GM23338 (cell line): ENCODE results near the gene PIBF1. TPM values are rescaled to one million over a fixed set of nuclear protein-coding genes. Genes with fewer than 3 reads are reported as not detected.

Source experiments
- ATAC-seq: fragments of 200-7000 bp; cut with Tn5 transposase; 3 replicates; pipeline ENCODE4 v1.9.1; 2020
- DNase-seq: peaks from one replicate; pipeline ENCODE4 v3.0.0-alpha.2; 2015; ENCODE audit warnings: low spot score
- H2AFZ ChIP-seq: fragments of 200-600 bp; sonication (generic); 2 replicates; pipeline ENCODE4 v1.8.0; 2016; ENCODE audit warnings: antibody characterized with exemption, mild to moderate bottlenecking, moderate library complexity
- H3F3A ChIP-seq: fragments of 200-600 bp; sonication (generic); replicated peaks from 2 replicates; pipeline ENCODE4 v1.8.0; 2017; ENCODE audit warnings: antibody characterized with exemption, mixed run types, low read depth
- H3K27ac ChIP-seq: fragments of 200-600 bp; sonication (generic); 2 replicates; pipeline ENCODE4 v1.6.1; 2016; ENCODE audit warnings: low read depth
- H3K27me3 ChIP-seq: fragments of 200-600 bp; sonication (generic); 2 replicates; pipeline ENCODE4 v1.8.0; 2016; ENCODE audit warnings: mild to moderate bottlenecking, mixed run types, moderate library complexity; ENCODE audit not compliant: insufficient read depth
- H3K36me3 ChIP-seq: fragments of 200-600 bp; sonication (generic); 2 replicates; pipeline ENCODE4 v1.8.0; 2016; ENCODE audit warnings: mild to moderate bottlenecking; ENCODE audit not compliant: insufficient read depth
- H3K4me1 ChIP-seq: fragments of 200-600 bp; sonication (generic); 2 replicates; pipeline ENCODE4 v1.8.0; 2016; ENCODE audit warnings: mild to moderate bottlenecking, moderate library complexity; ENCODE audit not compliant: insufficient read depth
- H3K4me2 ChIP-seq: fragments of 200-600 bp; sonication (generic); 2 replicates; pipeline ENCODE4 v1.7.1; 2017; ENCODE audit warnings: mixed run types
- H3K4me3 ChIP-seq: fragments of 200-600 bp; sonication (generic); 2 replicates; pipeline ENCODE4 v1.6.1; 2016; ENCODE audit warnings: mixed run types
- H3K79me2 ChIP-seq: fragments of 200-600 bp; sonication (generic); replicated peaks from 2 replicates; pipeline ENCODE4 v1.8.0; 2017; ENCODE audit warnings: mild to moderate bottlenecking; ENCODE audit not compliant: insufficient read depth
- H3K9me2 ChIP-seq: fragments of 200-600 bp; sonication (generic); 2 replicates; pipeline ENCODE4 v1.8.0; 2017; ENCODE audit not compliant: insufficient read depth
- H4K20me1 ChIP-seq: fragments of 200-600 bp; sonication (generic); replicated peaks from 2 replicates; pipeline ENCODE4 v1.8.0; 2017; ENCODE audit warnings: mild to moderate bottlenecking; ENCODE audit not compliant: insufficient read depth
- H3K27ac Mint-ChIP-seq: 2 replicates; pipeline ENCODE4 v1.8.0; 2020; ENCODE audit warnings: inconsistent platforms, mild to moderate bottlenecking, moderate library complexity, mixed read lengths
- H3K27me3 Mint-ChIP-seq: 3 replicates; pipeline ENCODE4 v1.8.0; 2022; ENCODE audit warnings: low read depth, mild to moderate bottlenecking, moderate library complexity, mixed read lengths, inconsistent platforms; ENCODE audit not compliant: insufficient read depth, poor library complexity
- H3K36me3 Mint-ChIP-seq: 3 replicates; pipeline ENCODE4 v1.8.0; 2021; ENCODE audit warnings: low read depth, mild to moderate bottlenecking, inconsistent platforms, moderate library complexity, mixed read lengths
- H3K4me1 Mint-ChIP-seq: 3 replicates; pipeline ENCODE4 v1.8.0; 2020; ENCODE audit warnings: mild to moderate bottlenecking, inconsistent platforms, mixed read lengths
- H3K4me3 Mint-ChIP-seq: 3 replicates; pipeline ENCODE4 v1.8.0; 2021; ENCODE audit warnings: moderate library complexity, mild to moderate bottlenecking, inconsistent platforms, mixed read lengths
- H3K9me3 Mint-ChIP-seq: 3 replicates; pipeline ENCODE4 v1.8.0; 2020; ENCODE audit warnings: moderate library complexity, mild to moderate bottlenecking, inconsistent platforms, mixed read lengths
- CREB1 ChIP-seq: fragments of 250-450 bp; sonication (Bioruptor Pico); IDR thresholded peaks from 2 replicates; pipeline ENCODE4 v1.5.0; 2020; ENCODE audit warnings: low read depth, mild to moderate bottlenecking, moderate library complexity
- EZH2 ChIP-seq: fragments of 200-600 bp; sonication (generic); IDR thresholded peaks from one replicate; pipeline ENCODE4 v1.8.0; 2017; ENCODE audit warnings: antibody characterized with exemption, mild to moderate bottlenecking, low read depth; ENCODE audit not compliant: unreplicated experiment
- EZH2phosphoT487 ChIP-seq: fragments of 200-600 bp; sonication (generic); IDR thresholded peaks from one replicate; pipeline ENCODE4 v1.8.1; 2018; ENCODE audit warnings: antibody characterized with exemption; ENCODE audit not compliant: unreplicated experiment
- JUNB ChIP-seq: IDR thresholded peaks from one replicate; pipeline ENCODE4 v1.6.1; 2016; ENCODE audit warnings: antibody characterized with exemption; ENCODE audit not compliant: unreplicated experiment
- NANOG ChIP-seq: IDR thresholded peaks from 2 replicates; pipeline ENCODE4 v1.6.1; 2016; ENCODE audit warnings: antibody characterized with exemption, borderline replicate concordance
- POLR2AphosphoS5 ChIP-seq: IDR thresholded peaks from 2 replicates; pipeline ENCODE4 v1.6.1; 2016; ENCODE audit warnings: antibody characterized with exemption, low read depth
- STAT1 ChIP-seq: IDR thresholded peaks from one replicate; pipeline ENCODE4 v1.6.1; 2016; ENCODE audit warnings: antibody characterized with exemption; ENCODE audit not compliant: unreplicated experiment
- ZNF114 ChIP-seq: fragments of 250-450 bp; sonication (Bioruptor Pico); IDR thresholded peaks from 2 replicates; pipeline ENCODE4 v1.5.0; 2020; ENCODE audit warnings: mild to moderate bottlenecking, moderate library complexity
- ZNF331 ChIP-seq: fragments of 250-450 bp; sonication (Bioruptor Pico); IDR thresholded peaks from 2 replicates; pipeline ENCODE4 v1.5.0; 2020; ENCODE audit warnings: low read depth, mild to moderate bottlenecking, moderate library complexity
- polyA plus RNA-seq: library from polyadenylated mRNA; unstranded; fragments of >200 nt; fragmentation: Nextera tagmentation; extraction: Ambion mirVana; gene quantifications from 2 replicates; pipeline ENCODE4 v1.2.1, GENCODE V29; 2016
- total RNA-seq: library from RNA; depleted of rRNA; stranded (reverse); fragments of >200 nt; shearing (Covaris generic); gene quantifications from 2 replicates; pipeline ENCODE4 v1.2.3, GENCODE V29; 2014
- TF ChIP-seq, protein P1 (sequence below), 2 experiments: fragments of 200-600 bp in 1 of 2; sonication (generic) in 1 of 2; conservative IDR thresholded peaks; 2 replicates each; pipeline versions ENCODE4 v1.5.1 to v1.6.1; 2016 to 2017; ENCODE audit warnings: antibody characterized with exemption in 2 of 2, low read depth in 2 of 2, mild to moderate bottlenecking in 2 of 2, moderate library complexity in 1 of 2
- TF ChIP-seq, protein P2 (sequence below): IDR thresholded peaks from one replicate; pipeline ENCODE4 v1.6.1; 2018; ENCODE audit warnings: antibody characterized with exemption; ENCODE audit not compliant: unreplicated experiment
- TF ChIP-seq, protein P3 (sequence below): IDR thresholded peaks from 2 replicates; pipeline ENCODE4 v1.6.1; 2016; ENCODE audit warnings: antibody characterized with exemption
- TF ChIP-seq, protein P4 (sequence below): fragments of 250-450 bp; sonication (Bioruptor Pico); IDR thresholded peaks from 2 replicates; pipeline ENCODE4 v1.5.0; 2020; ENCODE audit warnings: mild to moderate bottlenecking, moderate library complexity

Gene PIBF1
- total and polyA plus RNA-seq, 2 experiments from 2014 or later = 14.9 to 22.6 TPM

DNA sequence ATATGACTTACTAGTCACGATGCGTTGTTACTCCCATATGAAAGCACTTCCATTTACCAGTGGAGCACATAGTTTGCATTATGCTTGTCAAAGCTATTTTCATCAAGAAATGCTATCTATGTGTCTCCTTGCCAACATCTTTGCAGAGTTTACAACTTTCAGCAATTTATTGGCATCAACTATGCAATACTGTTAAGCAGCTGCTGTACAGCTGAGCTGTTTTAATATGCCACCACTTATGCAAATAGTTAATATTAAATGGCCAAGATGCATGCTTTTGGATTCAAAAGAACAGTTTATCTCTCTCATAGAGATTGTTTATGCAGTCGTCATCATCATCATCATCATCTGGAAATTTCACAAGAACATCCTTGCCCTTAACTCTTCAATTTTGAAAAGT lies 209.0 kb downstream of the PIBF1 start (continued):
- TF ChIP-seq, protein P1, sequence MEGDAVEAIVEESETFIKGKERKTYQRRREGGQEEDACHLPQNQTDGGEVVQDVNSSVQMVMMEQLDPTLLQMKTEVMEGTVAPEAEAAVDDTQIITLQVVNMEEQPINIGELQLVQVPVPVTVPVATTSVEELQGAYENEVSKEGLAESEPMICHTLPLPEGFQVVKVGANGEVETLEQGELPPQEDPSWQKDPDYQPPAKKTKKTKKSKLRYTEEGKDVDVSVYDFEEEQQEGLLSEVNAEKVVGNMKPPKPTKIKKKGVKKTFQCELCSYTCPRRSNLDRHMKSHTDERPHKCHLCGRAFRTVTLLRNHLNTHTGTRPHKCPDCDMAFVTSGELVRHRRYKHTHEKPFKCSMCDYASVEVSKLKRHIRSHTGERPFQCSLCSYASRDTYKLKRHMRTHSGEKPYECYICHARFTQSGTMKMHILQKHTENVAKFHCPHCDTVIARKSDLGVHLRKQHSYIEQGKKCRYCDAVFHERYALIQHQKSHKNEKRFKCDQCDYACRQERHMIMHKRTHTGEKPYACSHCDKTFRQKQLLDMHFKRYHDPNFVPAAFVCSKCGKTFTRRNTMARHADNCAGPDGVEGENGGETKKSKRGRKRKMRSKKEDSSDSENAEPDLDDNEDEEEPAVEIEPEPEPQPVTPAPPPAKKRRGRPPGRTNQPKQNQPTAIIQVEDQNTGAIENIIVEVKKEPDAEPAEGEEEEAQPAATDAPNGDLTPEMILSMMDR (conservative IDR thresholded peaks at IDR 0.05; ENCODE audit: low read depth in 2 of 2) = no peak
- TF ChIP-seq EZH2phosphoT487 (no peak), EZH2 (no peak), CREB1 (CRISPR knock-in tag) (no peak), JUNB (no peak)

DNA sequence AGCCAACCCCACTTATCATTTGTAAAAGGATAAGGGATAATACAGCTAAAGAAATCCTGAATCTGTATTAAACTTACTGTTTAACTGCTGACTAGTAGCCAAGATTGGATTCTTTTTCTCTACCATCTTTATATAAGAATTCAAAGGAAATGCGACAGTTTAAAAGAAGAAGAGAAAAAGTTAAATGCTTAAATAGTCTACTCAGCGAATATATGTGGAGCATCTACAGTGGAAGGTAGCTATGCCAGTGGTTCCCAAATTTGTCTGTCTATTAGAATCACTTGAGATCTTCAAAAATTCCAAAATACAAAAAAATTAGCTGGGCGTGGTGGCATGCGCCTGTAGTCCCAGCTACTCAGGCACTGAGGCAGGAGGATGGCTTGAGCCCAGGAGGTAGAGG lies 216.1 kb downstream of the PIBF1 start:
- H3K4me3 Mint-ChIP-seq = no peak overlapping the region
- peaks cover 7% of the 10 kb centered on the region; the same call in 2 of the 3 replicates for H3K4me1 Mint-ChIP-seq
- no peaks in the 10 kb centered on the region for H3K9me2 ChIP-seq
- H3K4me2 ChIP-seq = no peak overlapping the region
- no peak overlapping the region for H3K4me3 ChIP-seq
- no peak overlapping the region for H3K27ac ChIP-seq
- peaks cover 3% of the 10 kb centered on the region for H3K27me3 Mint-ChIP-seq
- no peaks in the 10 kb centered on the region for H3K27me3 ChIP-seq
- no peaks in the 10 kb centered on the region for H3K4me1 ChIP-seq
- no peaks in the 10 kb centered on the region for H3K36me3 ChIP-seq
- no peak for DNase-seq
- no peaks in the 10 kb centered on the region for H3K36me3 Mint-ChIP-seq
- H3K9me3 Mint-ChIP-seq = no peaks in the 10 kb centered on the region
- H3F3A ChIP-seq = no peaks in the 10 kb centered on the region
- no peaks in the 10 kb centered on the region for H3K79me2 ChIP-seq
- H4K20me1 ChIP-seq = no peaks in the 10 kb centered on the region; the same call in 1 of the 2 replicates
- no peak for ATAC-seq
- H3K27ac Mint-ChIP-seq = no peak overlapping the region
- no peak overlapping the region for H2AFZ ChIP-seq
- TF ChIP-seq NANOG (no peak), ZNF114 (CRISPR knock-in tag) (no peak), CREB1 (CRISPR knock-in tag) (no peak), EZH2 (no peak), POLR2AphosphoS5 (no peak), ZNF331 (CRISPR knock-in tag) (no peak), EZH2phosphoT487 (no peak), STAT1 (no peak)
- TF ChIP-seq, protein P2, sequence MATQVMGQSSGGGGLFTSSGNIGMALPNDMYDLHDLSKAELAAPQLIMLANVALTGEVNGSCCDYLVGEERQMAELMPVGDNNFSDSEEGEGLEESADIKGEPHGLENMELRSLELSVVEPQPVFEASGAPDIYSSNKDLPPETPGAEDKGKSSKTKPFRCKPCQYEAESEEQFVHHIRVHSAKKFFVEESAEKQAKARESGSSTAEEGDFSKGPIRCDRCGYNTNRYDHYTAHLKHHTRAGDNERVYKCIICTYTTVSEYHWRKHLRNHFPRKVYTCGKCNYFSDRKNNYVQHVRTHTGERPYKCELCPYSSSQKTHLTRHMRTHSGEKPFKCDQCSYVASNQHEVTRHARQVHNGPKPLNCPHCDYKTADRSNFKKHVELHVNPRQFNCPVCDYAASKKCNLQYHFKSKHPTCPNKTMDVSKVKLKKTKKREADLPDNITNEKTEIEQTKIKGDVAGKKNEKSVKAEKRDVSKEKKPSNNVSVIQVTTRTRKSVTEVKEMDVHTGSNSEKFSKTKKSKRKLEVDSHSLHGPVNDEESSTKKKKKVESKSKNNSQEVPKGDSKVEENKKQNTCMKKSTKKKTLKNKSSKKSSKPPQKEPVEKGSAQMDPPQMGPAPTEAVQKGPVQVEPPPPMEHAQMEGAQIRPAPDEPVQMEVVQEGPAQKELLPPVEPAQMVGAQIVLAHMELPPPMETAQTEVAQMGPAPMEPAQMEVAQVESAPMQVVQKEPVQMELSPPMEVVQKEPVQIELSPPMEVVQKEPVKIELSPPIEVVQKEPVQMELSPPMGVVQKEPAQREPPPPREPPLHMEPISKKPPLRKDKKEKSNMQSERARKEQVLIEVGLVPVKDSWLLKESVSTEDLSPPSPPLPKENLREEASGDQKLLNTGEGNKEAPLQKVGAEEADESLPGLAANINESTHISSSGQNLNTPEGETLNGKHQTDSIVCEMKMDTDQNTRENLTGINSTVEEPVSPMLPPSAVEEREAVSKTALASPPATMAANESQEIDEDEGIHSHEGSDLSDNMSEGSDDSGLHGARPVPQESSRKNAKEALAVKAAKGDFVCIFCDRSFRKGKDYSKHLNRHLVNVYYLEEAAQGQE = no peak
- TF ChIP-seq, protein P3, sequence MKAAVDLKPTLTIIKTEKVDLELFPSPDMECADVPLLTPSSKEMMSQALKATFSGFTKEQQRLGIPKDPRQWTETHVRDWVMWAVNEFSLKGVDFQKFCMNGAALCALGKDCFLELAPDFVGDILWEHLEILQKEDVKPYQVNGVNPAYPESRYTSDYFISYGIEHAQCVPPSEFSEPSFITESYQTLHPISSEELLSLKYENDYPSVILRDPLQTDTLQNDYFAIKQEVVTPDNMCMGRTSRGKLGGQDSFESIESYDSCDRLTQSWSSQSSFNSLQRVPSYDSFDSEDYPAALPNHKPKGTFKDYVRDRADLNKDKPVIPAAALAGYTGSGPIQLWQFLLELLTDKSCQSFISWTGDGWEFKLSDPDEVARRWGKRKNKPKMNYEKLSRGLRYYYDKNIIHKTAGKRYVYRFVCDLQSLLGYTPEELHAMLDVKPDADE = no peak
- TF ChIP-seq, protein P4, sequence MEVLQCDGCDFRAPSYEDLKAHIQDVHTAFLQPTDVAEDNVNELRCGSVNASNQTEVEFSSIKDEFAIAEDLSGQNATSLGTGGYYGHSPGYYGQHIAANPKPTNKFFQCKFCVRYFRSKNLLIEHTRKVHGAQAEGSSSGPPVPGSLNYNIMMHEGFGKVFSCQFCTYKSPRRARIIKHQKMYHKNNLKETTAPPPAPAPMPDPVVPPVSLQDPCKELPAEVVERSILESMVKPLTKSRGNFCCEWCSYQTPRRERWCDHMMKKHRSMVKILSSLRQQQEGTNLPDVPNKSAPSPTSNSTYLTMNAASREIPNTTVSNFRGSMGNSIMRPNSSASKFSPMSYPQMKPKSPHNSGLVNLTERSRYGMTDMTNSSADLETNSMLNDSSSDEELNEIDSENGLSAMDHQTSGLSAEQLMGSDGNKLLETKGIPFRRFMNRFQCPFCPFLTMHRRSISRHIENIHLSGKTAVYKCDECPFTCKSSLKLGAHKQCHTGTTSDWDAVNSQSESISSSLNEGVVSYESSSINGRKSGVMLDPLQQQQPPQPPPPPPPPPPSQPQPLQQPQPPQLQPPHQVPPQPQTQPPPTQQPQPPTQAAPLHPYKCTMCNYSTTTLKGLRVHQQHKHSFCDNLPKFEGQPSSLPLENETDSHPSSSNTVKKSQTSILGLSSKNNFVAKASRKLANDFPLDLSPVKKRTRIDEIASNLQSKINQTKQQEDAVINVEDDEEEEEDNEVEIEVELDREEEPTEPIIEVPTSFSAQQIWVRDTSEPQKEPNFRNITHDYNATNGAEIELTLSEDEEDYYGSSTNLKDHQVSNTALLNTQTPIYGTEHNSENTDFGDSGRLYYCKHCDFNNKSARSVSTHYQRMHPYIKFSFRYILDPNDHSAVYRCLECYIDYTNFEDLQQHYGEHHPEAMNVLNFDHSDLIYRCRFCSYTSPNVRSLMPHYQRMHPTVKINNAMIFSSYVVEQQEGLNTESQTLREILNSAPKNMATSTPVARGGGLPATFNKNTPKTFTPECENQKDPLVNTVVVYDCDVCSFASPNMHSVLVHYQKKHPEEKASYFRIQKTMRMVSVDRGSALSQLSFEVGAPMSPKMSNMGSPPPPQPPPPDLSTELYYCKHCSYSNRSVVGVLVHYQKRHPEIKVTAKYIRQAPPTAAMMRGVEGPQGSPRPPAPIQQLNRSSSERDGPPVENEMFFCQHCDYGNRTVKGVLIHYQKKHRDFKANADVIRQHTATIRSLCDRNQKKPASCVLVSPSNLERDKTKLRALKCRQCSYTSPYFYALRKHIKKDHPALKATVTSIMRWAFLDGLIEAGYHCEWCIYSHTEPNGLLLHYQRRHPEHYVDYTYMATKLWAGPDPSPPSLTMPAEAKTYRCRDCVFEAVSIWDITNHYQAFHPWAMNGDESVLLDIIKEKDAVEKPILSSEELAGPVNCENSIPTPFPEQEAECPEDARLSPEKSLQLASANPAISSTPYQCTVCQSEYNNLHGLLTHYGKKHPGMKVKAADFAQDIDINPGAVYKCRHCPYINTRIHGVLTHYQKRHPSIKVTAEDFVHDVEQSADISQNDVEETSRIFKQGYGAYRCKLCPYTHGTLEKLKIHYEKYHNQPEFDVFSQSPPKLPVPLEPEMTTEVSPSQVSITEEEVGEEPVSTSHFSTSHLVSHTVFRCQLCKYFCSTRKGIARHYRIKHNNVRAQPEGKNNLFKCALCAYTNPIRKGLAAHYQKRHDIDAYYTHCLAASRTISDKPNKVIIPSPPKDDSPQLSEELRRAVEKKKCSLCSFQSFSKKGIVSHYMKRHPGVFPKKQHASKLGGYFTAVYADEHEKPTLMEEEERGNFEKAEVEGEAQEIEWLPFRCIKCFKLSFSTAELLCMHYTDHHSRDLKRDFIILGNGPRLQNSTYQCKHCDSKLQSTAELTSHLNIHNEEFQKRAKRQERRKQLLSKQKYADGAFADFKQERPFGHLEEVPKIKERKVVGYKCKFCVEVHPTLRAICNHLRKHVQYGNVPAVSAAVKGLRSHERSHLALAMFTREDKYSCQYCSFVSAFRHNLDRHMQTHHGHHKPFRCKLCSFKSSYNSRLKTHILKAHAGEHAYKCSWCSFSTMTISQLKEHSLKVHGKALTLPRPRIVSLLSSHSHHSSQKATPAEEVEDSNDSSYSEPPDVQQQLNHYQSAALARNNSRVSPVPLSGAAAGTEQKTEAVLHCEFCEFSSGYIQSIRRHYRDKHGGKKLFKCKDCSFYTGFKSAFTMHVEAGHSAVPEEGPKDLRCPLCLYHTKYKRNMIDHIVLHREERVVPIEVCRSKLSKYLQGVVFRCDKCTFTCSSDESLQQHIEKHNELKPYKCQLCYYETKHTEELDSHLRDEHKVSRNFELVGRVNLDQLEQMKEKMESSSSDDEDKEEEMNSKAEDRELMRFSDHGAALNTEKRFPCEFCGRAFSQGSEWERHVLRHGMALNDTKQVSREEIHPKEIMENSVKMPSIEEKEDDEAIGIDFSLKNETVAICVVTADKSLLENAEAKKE (CRISPR knock-in tag) = no peak
